SK-N-MC (cell line): ENCODE results near the gene FYTTD1.

ENCODE experiments used
- DNase-seq: peaks from one replicate; pipeline ENCODE4 v3.0.0-alpha.2; 2011; ENCODE audit warnings: low read depth, low spot score
- H3K27ac ChIP-seq: fragments of 200-600 bp; sonication (generic); 2 replicates; pipeline ENCODE4 v1.5.1; 2016; ENCODE audit warnings: mixed run types
- H3K36me3 ChIP-seq: fragments of 200-600 bp; sonication (generic); 2 replicates; pipeline ENCODE4 v1.6.1; 2017; ENCODE audit warnings: antibody characterized with exemption, low read length, mixed read lengths; ENCODE audit not compliant: insufficient read depth
- H3K4me3 ChIP-seq: fragments of 200-600 bp; sonication (generic); 2 replicates; pipeline ENCODE4 v1.5.1; 2016
- H3K9ac ChIP-seq: fragments of 200-600 bp; sonication (generic); 2 replicates; pipeline ENCODE4 v1.8.0; 2017; ENCODE audit warnings: mixed run types, mixed read lengths; ENCODE audit not compliant: insufficient read length
- H3K9me3 ChIP-seq: fragments of 200-600 bp; sonication (generic); 2 replicates; pipeline ENCODE4 v1.6.1; 2017; ENCODE audit warnings: low read depth, mild to moderate bottlenecking, antibody characterized with exemption, low read length, moderate library complexity, mixed read lengths
- EZH2 ChIP-seq: fragments of 200-600 bp; sonication (generic); IDR thresholded peaks from one replicate; pipeline ENCODE4 v1.6.1; 2017; ENCODE audit warnings: antibody characterized with exemption
- FOXP2 ChIP-seq: optimal IDR thresholded peaks from 2 replicates; pipeline ENCODE3; 2011; ENCODE audit warnings: mild to moderate bottlenecking, moderate library complexity; ENCODE audit not compliant: insufficient read depth; ENCODE audit errors: extremely low read length, control extremely low read depth
- POLR2AphosphoS5 ChIP-seq: IDR thresholded peaks from 2 replicates; pipeline ENCODE4 v1.6.1; 2012; ENCODE audit warnings: mild to moderate bottlenecking, low read depth, low read length, borderline replicate concordance

Gene FYTTD1

GRCh38 chr3:197733042-197733441 is 16.6 kb upstream of the FYTTD1 start:
- peak overlapping the region; percentile 20 for H3K9ac ChIP-seq
- H3K27ac ChIP-seq: peak overlapping the region; percentile 38; the same call in 1 of the 2 replicates
- H3K4me3 ChIP-seq: no peak overlapping the region

GRCh38 chr3:197734667-197735318 is 14.9 kb upstream of the FYTTD1 start:
- H3K9me3 ChIP-seq: no peaks in the 10 kb centered on the region
- H3K27ac ChIP-seq: peak overlapping the region; percentile 49
- no peak for DNase-seq
- no peak overlapping the region for H3K9ac ChIP-seq
- H3K4me3 ChIP-seq: 0 out of 2 replicates have a peak overlapping the region, but pooled peaks have one; percentile 1
- TF ChIP-seq EZH2 (no peak), FOXP2 (no peak), POLR2AphosphoS5 (no peak)
- H3K36me3 ChIP-seq: no peaks in the 10 kb centered on the region

More at GRCh38 chr3:197733042-197733441, 16.6 kb upstream of the FYTTD1 start:
- Histone ChIP-seq H3K36me3 (no peaks in the 10 kb centered on the region), H3K9me3 (no peaks in the 10 kb centered on the region)
- TF ChIP-seq FOXP2 (no peak), POLR2AphosphoS5 (no peak), EZH2 (no peak)
- DNase-seq: no peak

GRCh38 chr3:197736010-197736490 is 13.6 kb upstream of the FYTTD1 start:
- no peak for TF ChIP-seq FOXP2
- no peak for TF ChIP-seq EZH2
- no peak for TF ChIP-seq POLR2AphosphoS5
- H3K4me3 ChIP-seq: peak overlapping the region; percentile 86
- no peak for DNase-seq
- no peaks in the 10 kb centered on the region for H3K36me3 ChIP-seq
- H3K27ac ChIP-seq: no peak overlapping the region
- H3K9me3 ChIP-seq: no peaks in the 10 kb centered on the region
- peak overlapping the region; percentile 77 for H3K9ac ChIP-seq

GRCh38 chr3:197736491-197737318 is 13.0 kb upstream of the FYTTD1 start, which contains the start of gene RUBCN:
Gene RUBCN, minus strand, starts transcription at chr3:197736904. Its CDS starts 185 bp downstream, at chr3:197736719.
- Histone ChIP-seq H3K27ac (peak within 1 kb of the TSS; percentile 74; the same call in 1 of the 2 replicates), H3K36me3 (no peaks in the 10 kb centered on the region), H3K9ac (peak within 1 kb of the TSS; percentile 91), H3K4me3 (peak within 1 kb of the TSS; percentile 86), H3K9me3 (no peaks in the 10 kb centered on the region)
- no peak for TF ChIP-seq EZH2
- TF ChIP-seq FOXP2: no peak
- peak; percentile 90 for TF ChIP-seq POLR2AphosphoS5
- no peak for DNase-seq

GRCh38 chr3:197737319-197737649 is 12.4 kb upstream of the FYTTD1 start:
- TF ChIP-seq FOXP2 (peak; percentile 34), POLR2AphosphoS5 (no peak), EZH2 (no peak)
- peak overlapping the region; percentile 91 for H3K9ac ChIP-seq
- H3K36me3 ChIP-seq: no peaks in the 10 kb centered on the region
- H3K27ac ChIP-seq: peak overlapping the region; percentile 74; the same call in 1 of the 2 replicates
- DNase-seq: no peak
- no peaks in the 10 kb centered on the region for H3K9me3 ChIP-seq
- peak overlapping the region; percentile 86 for H3K4me3 ChIP-seq

GRCh38 chr3:197737749-197738462 is 11.8 kb upstream of the FYTTD1 start:
- peak overlapping the region; percentile 91 for H3K9ac ChIP-seq
- no peak for DNase-seq

GRCh38 chr3:197742787-197743186 is 6.9 kb upstream of the FYTTD1 start:
- H3K4me3 ChIP-seq: no peak overlapping the region

More at GRCh38 chr3:197737749-197738462, 11.8 kb upstream of the FYTTD1 start:
- peak overlapping the region; percentile 86 for H3K4me3 ChIP-seq
- TF ChIP-seq FOXP2: no peak
- no peak for TF ChIP-seq POLR2AphosphoS5
- no peak for TF ChIP-seq EZH2
- no peaks in the 10 kb centered on the region for H3K36me3 ChIP-seq
- no peaks in the 10 kb centered on the region for H3K9me3 ChIP-seq
- 0 out of 2 replicates have a peak overlapping the region, but pooled peaks have one; percentile 6 for H3K27ac ChIP-seq

More at GRCh38 chr3:197742787-197743186, 6.9 kb upstream of the FYTTD1 start:
- H3K36me3 ChIP-seq: no peaks in the 10 kb centered on the region
- no peak overlapping the region for H3K9ac ChIP-seq
- no peak overlapping the region for H3K27ac ChIP-seq
- DNase-seq: no peak
- TF ChIP-seq FOXP2 (no peak), POLR2AphosphoS5 (no peak), EZH2 (no peak)
- H3K9me3 ChIP-seq: no peaks in the 10 kb centered on the region; the same call in 1 of the 2 replicates
